ENCODE results near the gene BASP1. TPM values are rescaled to one million over a fixed set of nuclear protein-coding genes. Genes with fewer than 3 reads are reported as not detected.
"Not testable (repeated sequence)": the region's sequence is repeated elsewhere in the genome, so short reads cannot be mapped to it uniquely, and the experiment has no call there.

BASP1 gene
- total and polyA plus RNA-seq, 2 donors from 2014 or later: 5.1 to 12.5 TPM

GRCh38 chr5:17241635-17242034 is 24.2 kb downstream of the BASP1 start:
- H3K9ac ChIP-seq (ENCODE audit: low read length in 3 of 3): no peak overlapping the region
- no peaks in the 10 kb centered on the region for H3K4me1 ChIP-seq (ENCODE audit: control insufficient read depth in 2 of 3, insufficient read depth in 2 of 3, low read depth in 1 of 3, low read length in 3 of 3)
- no peak for FAIRE-seq
- no peak overlapping the region for H3K4me3 ChIP-seq (ENCODE audit: low read length in 3 of 3)
- intact Hi-C loops (cut with DNase I): no loop called here
- no peak for DNase-seq
- TF ChIP-seq CTCF (IDR thresholded peaks at IDR 0.05; ENCODE audit: borderline replicate concordance, extremely low read depth, insufficient read depth): no peak
- no peaks in the 10 kb centered on the region for H3K36me3 ChIP-seq (ENCODE audit: control insufficient read depth in 2 of 3, insufficient read depth in 3 of 3, low read length in 3 of 3)
- no peaks in the 10 kb centered on the region for H3K27me3 ChIP-seq (ENCODE audit: control insufficient read depth, insufficient read depth, low read length)
- H3K9me3 ChIP-seq (ENCODE audit: control insufficient read depth in 2 of 3, insufficient read depth in 1 of 3, low read length in 3 of 3): no peaks in the 10 kb centered on the region
- no peak overlapping the region for H3K27ac ChIP-seq (ENCODE audit: low read depth in 2 of 2, low read length in 2 of 2)

- TF ChIP-seq CTCF (IDR thresholded peaks at IDR 0.05; ENCODE audit: borderline replicate concordance, extremely low read depth, insufficient read depth): no peak
- FAIRE-seq: no peak
- Histone ChIP-seq H3K27me3 (ENCODE audit: control insufficient read depth, insufficient read depth, low read length) (no peaks in the 10 kb centered on the region), H3K27ac (ENCODE audit: low read depth in 2 of 2, low read length in 2 of 2) (no peak overlapping the region), H3K36me3 (ENCODE audit: control insufficient read depth in 2 of 3, insufficient read depth in 3 of 3, low read length in 3 of 3) (no peaks in the 10 kb centered on the region), H3K4me1 (ENCODE audit: control insufficient read depth in 2 of 3, insufficient read depth in 2 of 3, low read depth in 1 of 3, low read length in 3 of 3) (no peaks in the 10 kb centered on the region), H3K9ac (ENCODE audit: low read length in 3 of 3) (no peak overlapping the region), H3K4me3 (ENCODE audit: low read length in 3 of 3) (no peak overlapping the region), H3K9me3 (ENCODE audit: control insufficient read depth in 2 of 3, insufficient read depth in 1 of 3, low read length in 3 of 3) (no peaks in the 10 kb centered on the region)
- intact Hi-C loops (cut with DNase I): no loop called here
- DNase-seq: no peak
Observed at GRCh38 chr5:17243287-17244063, 26.0 kb downstream of the BASP1 start.

- Histone ChIP-seq H3K9ac (ENCODE audit: low read length in 3 of 3) (no peak overlapping the region), H3K36me3 (ENCODE audit: control insufficient read depth in 2 of 3, insufficient read depth in 3 of 3, low read length in 3 of 3) (no peaks in the 10 kb centered on the region), H3K9me3 (ENCODE audit: control insufficient read depth in 2 of 3, insufficient read depth in 1 of 3, low read length in 3 of 3) (no peaks in the 10 kb centered on the region), H3K4me1 (ENCODE audit: control insufficient read depth in 2 of 3, insufficient read depth in 2 of 3, low read depth in 1 of 3, low read length in 3 of 3) (no peaks in the 10 kb centered on the region), H3K27ac (ENCODE audit: low read depth in 2 of 2, low read length in 2 of 2) (no peak overlapping the region), H3K4me3 (ENCODE audit: low read length in 3 of 3) (no peak overlapping the region), H3K27me3 (ENCODE audit: control insufficient read depth, insufficient read depth, low read length) (no peaks in the 10 kb centered on the region)
- DNase-seq (no peak), FAIRE-seq (no peak)
- TF ChIP-seq CTCF (IDR thresholded peaks at IDR 0.05; ENCODE audit: borderline replicate concordance, extremely low read depth, insufficient read depth): no peak
- intact Hi-C loops (cut with DNase I): no loop called here
Observed at GRCh38 chr5:17249029-17249634, 31.7 kb downstream of the BASP1 start.

- H3K27me3 ChIP-seq (ENCODE audit: control insufficient read depth, insufficient read depth, low read length); H3K27ac ChIP-seq (ENCODE audit: low read depth in 2 of 2, low read length in 2 of 2); DNase-seq; H3K9ac ChIP-seq (ENCODE audit: low read length in 3 of 3); intact Hi-C loops (cut with DNase I); H3K4me3 ChIP-seq (ENCODE audit: low read length in 3 of 3); H3K36me3 ChIP-seq (ENCODE audit: control insufficient read depth in 2 of 3, insufficient read depth in 3 of 3, low read length in 3 of 3); H3K4me1 ChIP-seq (ENCODE audit: control insufficient read depth in 2 of 3, insufficient read depth in 2 of 3, low read depth in 1 of 3, low read length in 3 of 3); H3K9me3 ChIP-seq (ENCODE audit: control insufficient read depth in 2 of 3, insufficient read depth in 1 of 3, low read length in 3 of 3); FAIRE-seq: not testable (repeated sequence)
Observed at GRCh38 chr5:17249841-17250240, 32.4 kb downstream of the BASP1 start.

Data from kidney (tissue), 14 donors.